ENCODE data around the gene TMEM151A.
"Not testable (repeated sequence)": the region's sequence is repeated elsewhere in the genome, so short reads cannot be mapped to it uniquely, and the experiment has no call there.

Gene TMEM151A

GRCh38 chr11:66267039-66267378 is 24.7 kb upstream of the TMEM151A start:
- in situ Hi-C loops (cut with MboI; ENCODE audit: low sequenced_read_pairs): no loop called here

- in situ Hi-C loops (cut with MboI; ENCODE audit: low sequenced_read_pairs): no loop called here
Observed at GRCh38 chr11:66267379-66268243, 24.1 kb upstream of the TMEM151A start.

GRCh38 chr11:66268244-66268951 is 23.3 kb upstream of the TMEM151A start, which contains the start of gene RAB1B:
TSS of gene RAB1B (plus strand) at chr11:66268639. CDS start at chr11:66268680, 41 bp downstream.
- in situ Hi-C loops (cut with MboI; ENCODE audit: low sequenced_read_pairs): no loop called here

- in situ Hi-C loops (cut with MboI; ENCODE audit: low sequenced_read_pairs): no loop called here
Observed at GRCh38 chr11:66268952-66269905, 22.5 kb upstream of the TMEM151A start.

GRCh38 chr11:66271816-66272215 is 19.9 kb upstream of the TMEM151A start:
- in situ Hi-C loops (cut with MboI; ENCODE audit: low sequenced_read_pairs): no loop called here

- in situ Hi-C loops (cut with MboI; ENCODE audit: low sequenced_read_pairs): no loop called here
Observed at GRCh38 chr11:66272596-66272995, 19.1 kb upstream of the TMEM151A start.

GRCh38 chr11:66274219-66274618 is 17.5 kb upstream of the TMEM151A start:
- in situ Hi-C loops (cut with MboI; ENCODE audit: low sequenced_read_pairs): no loop called here

GRCh38 chr11:66275396-66275795 is 16.3 kb upstream of the TMEM151A start:
- in situ Hi-C loops (cut with MboI; ENCODE audit: low sequenced_read_pairs): no loop called here

- in situ Hi-C loops (cut with MboI; ENCODE audit: low sequenced_read_pairs): no loop called here
Observed at GRCh38 chr11:66275984-66276612, 15.6 kb upstream of the TMEM151A start.

GRCh38 chr11:66276619-66277018 is 15.1 kb upstream of the TMEM151A start:
- in situ Hi-C loops (cut with MboI; ENCODE audit: low sequenced_read_pairs): not testable (repeated sequence)

GRCh38 chr11:66277064-66277463 is 14.6 kb upstream of the TMEM151A start:
- in situ Hi-C loops (cut with MboI; ENCODE audit: low sequenced_read_pairs): not testable (repeated sequence)

- in situ Hi-C loops (cut with MboI; ENCODE audit: low sequenced_read_pairs): no loop called here
Observed at GRCh38 chr11:66277471-66278362, 14.0 kb upstream of the TMEM151A start, which contains the start of gene CNIH2. TSS of gene CNIH2 (plus strand) at chr11:66278175. CDS start at chr11:66278457, 282 bp downstream.

- in situ Hi-C loops (cut with MboI; ENCODE audit: low sequenced_read_pairs): no loop called here
Observed at GRCh38 chr11:66278363-66279091, 13.2 kb upstream of the TMEM151A start.

- in situ Hi-C loops (cut with MboI; ENCODE audit: low sequenced_read_pairs): no loop called here
Observed at GRCh38 chr11:66279092-66279734, 12.5 kb upstream of the TMEM151A start.

GRCh38 chr11:66280428-66280827 is 11.3 kb upstream of the TMEM151A start:
- in situ Hi-C loops (cut with MboI; ENCODE audit: low sequenced_read_pairs): no loop called here

GRCh38 chr11:66281001-66281400 is 10.7 kb upstream of the TMEM151A start:
- in situ Hi-C loops (cut with MboI; ENCODE audit: low sequenced_read_pairs): no loop called here

GRCh38 chr11:66281776-66282467 is 9.8 kb upstream of the TMEM151A start:
- in situ Hi-C loops (cut with MboI; ENCODE audit: low sequenced_read_pairs): no loop called here

Data from HL-60/S4 (cell line).